B cell (primary cell): ENCODE results near the gene ACSM2B.

Experiments used
- CTCF ChIP-seq: fragments of 200-600 bp; IDR thresholded peaks from one replicate; pipeline ENCODE4 v1.8.0; 2022; ENCODE audit warnings: antibody characterized with exemption, mild to moderate bottlenecking
- EZH2 ChIP-seq: IDR thresholded peaks from 2 replicates; pipeline ENCODE4 v1.6.1; 2012; ENCODE audit warnings: borderline replicate concordance, low read depth, mild to moderate bottlenecking, moderate library complexity, low read length; ENCODE audit not compliant: insufficient read depth, poor library complexity, severe bottlenecking

- TF ChIP-seq CTCF = no peak
- TF ChIP-seq EZH2 = no peak
Measured at GRCh38 chr16:20620770-20621169, 44.6 kb upstream of the ACSM2B start.
